Hindlimb muscle (tissue), 1 donor: ENCODE data around the gene ATRN. TPM values are rescaled to one million over a fixed set of nuclear protein-coding genes. Genes with fewer than 3 reads are reported as not detected.
"Not testable (repeated sequence)": the region's sequence is repeated elsewhere in the genome, so short reads cannot be mapped to it uniquely, and the experiment has no call there.

ENCODE experiments used
- DNase-seq: peaks from one replicate; pipeline ENCODE4 v3.0.0-alpha.2; 2013
- polyA plus RNA-seq: library from polyadenylated mRNA; unstranded; fragments of 120-200 nt; gene quantifications from one replicate; pipeline ENCODE4 v1.2.1, GENCODE V29; 2013; ENCODE audit not compliant: insufficient read length

The ATRN gene
- polyA plus RNA-seq, 1 donor = 23.4 TPM

GRCh38 chr20:3471397-3472021 is 691 bp downstream of the ATRN start:
- no peak for DNase-seq

DNA sequence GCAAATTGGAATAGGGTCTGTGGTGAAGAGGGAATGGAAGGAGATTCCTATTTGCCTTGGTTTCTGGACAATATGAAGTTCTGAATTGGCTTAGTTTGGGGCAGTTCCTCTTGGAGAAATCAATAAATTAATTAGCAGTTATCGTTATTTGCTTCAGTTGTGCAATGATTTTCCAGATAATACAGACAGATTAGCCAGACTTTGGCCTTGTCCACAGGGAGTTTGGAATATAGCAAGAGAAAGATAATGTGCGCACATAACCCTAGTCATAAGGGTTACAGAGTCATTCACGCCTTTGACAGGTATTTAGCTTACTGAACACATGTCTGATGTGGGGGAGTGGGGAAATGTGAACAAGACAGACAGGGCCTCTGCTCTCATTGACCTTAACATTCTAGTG is 1.3 kb downstream of the ATRN start:
- DNase-seq = no peak

- DNase-seq = no peak
Observed at GRCh38 chr20:3473324-3473723, 2.5 kb downstream of the ATRN start.

GRCh38 chr20:3473944-3474343 is 3.1 kb downstream of the ATRN start:
- no peak for DNase-seq

DNA sequence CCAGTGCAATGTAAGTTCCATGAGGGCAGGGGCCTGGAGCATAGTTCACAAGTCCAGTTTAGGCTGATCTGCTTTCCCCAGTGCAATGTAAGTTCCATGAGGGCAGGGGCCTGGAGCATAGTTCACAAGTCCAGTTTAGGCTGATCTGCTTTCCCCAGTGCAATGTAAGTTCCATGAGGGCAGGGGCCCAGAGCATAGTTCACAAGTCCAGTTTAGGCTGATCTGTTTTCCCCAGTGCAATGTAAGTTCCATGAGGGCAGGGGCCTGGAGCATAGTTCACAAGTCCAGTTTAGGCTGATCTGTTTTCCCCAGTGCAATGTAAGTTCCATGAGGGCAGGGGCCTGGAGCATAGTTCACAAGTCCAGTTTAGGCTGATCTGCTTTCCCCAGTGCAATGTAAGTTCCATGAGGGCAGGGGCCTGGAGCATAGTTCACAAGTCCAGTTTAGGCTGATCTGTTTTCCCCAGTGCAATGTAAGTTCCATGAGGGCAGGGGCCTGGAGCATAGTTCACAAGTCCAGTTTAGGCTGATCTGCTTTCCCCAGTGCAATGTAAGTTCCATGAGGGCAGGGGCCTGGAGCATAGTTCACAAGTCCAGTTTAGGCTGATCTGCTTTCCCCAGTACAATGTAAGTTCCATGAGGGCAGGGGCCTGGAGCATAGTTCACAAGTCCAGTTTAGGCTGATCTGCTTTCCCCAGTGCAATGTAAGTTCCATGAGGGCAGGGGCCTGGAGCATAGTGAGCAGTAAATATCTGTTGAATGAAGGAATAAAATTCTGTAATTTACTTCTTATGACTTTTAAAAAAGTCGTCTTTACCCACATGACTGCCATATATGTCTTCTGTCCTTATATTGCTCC is 6.4 kb downstream of the ATRN start:
- not testable (repeated sequence) for DNase-seq

DNA sequence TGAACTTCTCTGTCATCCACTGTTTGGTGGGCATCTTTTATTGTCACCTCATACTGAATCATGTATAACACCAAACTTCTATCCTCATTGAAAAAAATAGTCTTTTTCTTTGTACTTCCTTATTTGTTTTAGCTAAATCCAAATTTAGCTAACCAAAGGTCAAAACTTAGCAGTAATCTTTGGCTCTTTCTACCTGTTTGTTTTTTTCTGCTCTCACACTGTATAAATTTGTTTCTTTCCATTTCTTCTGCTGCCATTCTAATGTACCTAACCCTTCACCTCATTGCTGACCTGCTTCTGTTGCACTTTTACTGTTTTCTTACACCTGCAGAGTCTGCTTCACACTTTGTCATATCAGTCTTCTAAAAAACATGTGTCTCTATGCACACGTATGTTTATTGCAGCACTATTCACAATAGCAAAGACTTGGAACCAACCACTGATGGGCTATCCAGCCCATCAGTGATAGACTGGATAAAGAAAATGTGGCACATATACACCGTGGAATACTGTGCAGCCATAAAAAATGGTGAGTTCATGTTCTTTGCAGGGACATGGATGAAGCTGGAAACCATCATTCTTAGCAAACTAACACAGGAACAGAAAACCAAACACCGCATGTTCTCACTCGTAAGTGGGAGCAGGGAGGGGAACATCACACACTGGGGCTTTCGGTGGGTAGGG is 7.2 kb downstream of the ATRN start:
- no peak for DNase-seq

- DNase-seq = no peak
Observed at GRCh38 chr20:3479025-3479424, 8.2 kb downstream of the ATRN start.

DNA sequence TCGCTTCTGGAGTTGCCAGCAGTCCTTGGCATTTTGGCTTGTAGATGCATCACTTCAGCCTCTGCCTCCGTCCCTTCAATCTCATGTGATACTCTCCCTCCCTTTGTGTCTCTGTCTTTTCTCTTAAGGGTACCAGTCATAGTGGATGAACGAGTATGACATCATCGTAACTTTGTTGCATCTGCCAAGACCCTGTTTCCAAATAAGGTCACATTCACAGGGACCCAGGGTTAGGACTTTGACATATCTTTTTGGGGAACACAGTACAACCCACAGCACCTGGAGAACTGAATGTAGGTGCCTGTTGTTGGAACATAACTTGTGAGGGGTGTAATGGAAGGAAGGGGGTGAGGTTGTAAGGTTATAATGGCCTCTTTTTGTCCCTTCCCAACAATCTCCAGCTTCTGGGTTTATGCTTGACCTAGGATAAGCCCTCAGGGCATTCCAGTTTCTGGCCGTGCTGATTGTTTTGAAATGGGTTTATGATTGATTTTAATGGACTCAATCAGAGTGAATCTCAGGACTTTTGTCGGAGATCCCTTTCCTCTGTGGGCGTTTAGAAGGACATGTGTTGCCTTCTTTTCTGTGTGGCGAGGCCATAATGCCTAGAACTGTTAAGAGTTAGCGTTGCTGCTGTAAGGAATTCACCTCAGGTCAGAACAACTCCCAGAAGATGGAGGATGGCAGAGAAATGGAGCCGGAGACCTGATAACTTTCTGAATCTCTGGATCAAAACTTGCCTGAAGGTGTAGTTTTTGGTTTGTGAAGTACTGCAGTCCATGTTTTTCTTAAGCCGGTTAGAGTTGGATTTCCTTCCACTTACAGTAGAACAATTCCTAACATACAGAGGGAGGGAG is 9.2 kb downstream of the ATRN start:
- no peak for DNase-seq

DNA sequence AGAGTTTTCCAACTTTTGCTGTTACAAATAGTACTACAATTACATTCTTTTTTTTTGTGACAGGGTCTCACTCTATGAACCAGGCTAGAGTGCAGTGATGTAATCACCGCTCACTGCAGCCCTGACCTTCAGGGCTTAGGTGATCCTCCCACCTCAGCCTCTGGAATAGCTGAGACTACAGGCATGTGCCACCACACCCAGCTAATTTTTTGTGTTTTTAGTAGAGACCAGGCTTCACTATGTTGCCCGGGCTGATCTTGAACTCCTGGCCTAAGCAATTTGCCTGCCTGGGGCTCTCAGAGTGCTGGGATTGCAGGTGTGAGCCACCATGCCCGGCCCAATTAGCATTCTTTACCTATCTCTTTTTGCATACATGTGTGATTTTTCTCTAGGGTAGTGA is 12.5 kb downstream of the ATRN start:
- DNase-seq = no peak

DNA sequence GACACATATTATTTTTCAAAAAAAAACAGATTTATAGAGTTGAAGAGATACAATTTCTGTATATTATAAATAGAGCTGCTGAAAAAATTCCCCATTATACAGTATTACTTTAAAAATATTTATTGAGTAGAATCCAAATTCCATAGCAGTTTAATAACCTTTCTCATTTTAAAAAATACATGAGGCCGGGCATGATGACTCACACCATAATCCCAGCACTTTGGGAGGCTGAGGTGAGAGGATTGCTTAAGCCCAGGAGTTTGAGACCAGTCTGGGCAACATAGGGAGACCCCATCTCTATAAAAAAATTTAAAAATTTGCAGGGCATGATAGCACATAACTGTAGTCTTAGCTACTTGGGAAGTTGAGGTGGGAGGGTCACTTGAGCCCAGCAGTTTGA is 13.0 kb downstream of the ATRN start:
- no peak for DNase-seq

DNA sequence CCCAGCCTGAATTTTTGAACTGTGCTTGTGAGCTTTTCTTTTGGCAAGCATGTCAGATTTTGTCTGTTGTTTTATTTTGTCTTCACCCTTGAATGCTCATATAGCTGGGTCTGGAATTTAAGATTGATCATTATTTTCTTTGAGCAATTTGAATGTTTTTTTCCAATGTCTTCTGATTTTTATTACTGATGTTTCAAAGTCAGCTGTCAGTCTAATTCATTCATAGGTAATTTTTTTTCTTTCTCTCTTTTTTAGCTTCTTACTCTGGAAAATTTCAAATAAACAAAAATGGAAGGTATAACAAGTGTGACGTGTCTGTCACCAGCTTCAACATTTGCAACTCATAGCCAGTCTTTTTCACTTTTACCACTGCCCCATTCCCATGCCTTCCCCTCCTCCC is 15.1 kb downstream of the ATRN start:
- no peak for DNase-seq

- no peak for DNase-seq
Observed at GRCh38 chr20:3486850-3487249, 16.0 kb downstream of the ATRN start.

DNA sequence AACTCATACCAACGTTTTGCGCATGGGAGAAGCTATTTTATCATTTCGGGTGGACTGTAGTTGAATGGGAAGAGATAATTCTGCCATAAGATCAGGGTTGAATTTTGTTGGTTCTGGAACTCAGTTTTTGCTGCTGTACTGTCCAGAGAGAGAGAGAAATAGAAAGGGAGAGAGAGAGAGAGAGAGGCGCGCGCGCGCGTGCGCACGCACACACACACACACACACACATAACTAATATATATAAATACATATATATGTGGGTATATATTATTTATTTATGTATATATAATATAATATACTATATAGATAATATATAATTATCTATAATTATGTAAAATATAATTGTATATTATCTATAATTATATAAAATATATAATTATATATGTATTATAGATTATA is 21.9 kb downstream of the ATRN start:
- no peak for DNase-seq

DNA sequence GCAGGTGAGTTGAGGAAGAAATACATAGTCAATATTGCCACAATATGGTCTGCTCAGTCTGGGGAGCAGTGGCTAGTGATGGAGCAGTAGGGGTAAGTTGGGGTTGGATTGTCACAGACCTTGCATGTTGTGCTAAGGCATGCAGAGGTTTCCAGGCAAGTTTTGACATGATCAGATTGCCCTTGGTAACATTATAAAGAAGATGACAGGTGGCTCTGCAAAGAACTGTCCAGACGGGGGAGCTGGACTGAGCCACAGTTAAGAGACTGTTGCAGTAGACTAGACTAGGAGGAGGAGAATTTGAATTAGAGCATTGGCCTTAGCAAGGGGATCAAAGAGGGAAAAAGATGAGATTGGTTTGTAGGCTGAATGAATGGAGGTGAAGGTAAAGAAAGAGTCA is 23.4 kb downstream of the ATRN start:
- no peak for DNase-seq

GRCh38 chr20:3502878-3503277 is 32.1 kb downstream of the ATRN start:
- no peak for DNase-seq

DNA sequence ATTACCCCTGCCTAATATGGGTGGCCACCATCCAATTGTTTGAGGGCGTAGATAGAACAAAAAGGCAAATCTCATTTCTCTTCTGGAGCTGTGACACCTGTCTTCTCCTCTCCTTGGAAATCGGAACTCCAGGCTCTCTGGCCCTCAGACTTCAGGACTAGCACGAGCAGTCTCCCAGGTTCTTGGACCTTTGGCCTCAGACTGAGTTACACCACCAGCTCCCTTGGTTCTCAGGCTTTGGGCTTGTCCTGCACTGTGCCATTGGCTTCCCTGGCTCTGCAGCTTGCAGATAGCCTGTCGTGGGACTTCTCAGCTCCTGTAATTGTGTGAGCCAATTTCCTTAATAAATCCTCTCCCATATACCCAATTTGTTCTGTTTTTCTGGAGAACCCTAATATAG is 34.3 kb downstream of the ATRN start:
- DNase-seq = no peak

GRCh38 chr20:3509064-3509463 is 38.2 kb downstream of the ATRN start:
- DNase-seq = no peak

DNA sequence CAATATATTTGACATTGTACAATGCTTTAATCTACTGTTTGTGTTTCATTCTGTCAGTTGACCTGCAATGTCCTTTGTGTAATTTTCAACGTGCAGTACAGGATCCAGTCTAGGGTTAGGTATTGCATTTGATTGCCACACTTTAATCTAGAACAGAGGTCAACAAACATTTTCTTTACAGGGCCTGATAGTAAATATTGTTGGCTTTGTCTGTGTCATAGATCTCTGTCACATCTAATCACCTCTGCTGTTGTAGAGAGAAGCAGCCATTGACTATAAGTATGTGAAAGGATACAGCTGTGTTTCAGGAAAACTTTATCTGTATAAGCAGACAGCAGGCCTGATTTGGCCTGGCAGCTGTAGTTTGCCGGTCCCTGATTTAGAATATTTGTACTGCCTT is 39.3 kb downstream of the ATRN start:
- no peak for DNase-seq

DNA sequence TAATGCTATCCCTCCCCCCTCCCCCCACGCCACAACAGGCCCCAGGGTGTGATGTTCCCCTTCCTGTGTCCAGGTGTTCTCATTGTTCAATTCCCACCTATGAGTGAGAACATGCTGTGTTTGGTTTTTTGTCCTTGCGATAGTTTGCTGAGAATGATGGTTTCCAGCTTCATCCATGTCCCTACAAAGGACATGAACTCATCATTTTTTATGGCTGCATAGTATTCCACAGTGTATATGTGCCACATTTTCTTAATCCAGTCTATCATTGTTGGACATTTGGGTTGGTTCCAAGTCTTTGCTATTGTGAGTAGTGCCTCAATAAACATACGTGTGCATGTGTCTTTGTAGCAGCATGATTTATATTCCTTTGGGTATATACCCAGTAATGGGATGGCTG is 41.4 kb downstream of the ATRN start:
- DNase-seq = not testable (repeated sequence)

GRCh38 chr20:3514012-3514642 is 43.3 kb downstream of the ATRN start:
- DNase-seq = no peak

DNA sequence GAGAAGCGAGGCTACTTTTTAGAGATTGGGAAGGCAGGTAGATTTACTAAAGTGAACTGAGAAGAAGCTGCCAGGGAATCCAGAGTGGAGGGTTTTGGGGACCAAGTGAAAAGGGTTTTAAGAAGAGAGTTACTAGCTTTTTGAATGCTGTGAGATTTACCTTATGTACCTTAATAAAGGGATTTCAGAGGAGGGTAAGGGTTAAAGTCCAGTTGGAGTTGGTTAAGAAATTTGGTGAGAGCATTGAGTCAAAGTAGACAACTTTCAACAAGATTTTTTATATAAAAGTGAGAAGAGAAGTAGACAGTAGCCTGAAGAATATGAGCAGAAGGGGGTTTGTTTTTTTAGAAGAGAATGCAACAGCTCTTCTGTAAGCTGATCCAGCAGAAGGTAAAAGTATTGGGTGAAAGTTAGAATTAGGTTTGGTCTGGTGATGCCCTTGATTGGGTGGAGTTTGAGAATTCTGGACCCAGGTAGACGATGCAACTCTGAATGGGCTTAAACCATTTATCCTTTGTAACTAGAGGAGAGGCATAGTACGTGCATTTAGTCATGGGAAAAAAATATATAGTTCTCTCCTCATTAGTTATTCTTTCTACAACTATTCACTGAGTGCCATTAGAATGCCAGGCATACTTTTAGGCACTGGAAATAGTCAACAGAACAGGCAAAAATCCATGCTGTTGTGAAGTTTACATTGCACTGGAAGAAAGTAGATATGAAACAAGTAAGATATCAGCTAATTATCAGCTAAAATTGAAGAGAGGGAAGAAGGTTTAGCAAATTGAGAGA is 44.8 kb downstream of the ATRN start:
- no peak for DNase-seq
